HepG2 (cell line): ENCODE data around the gene MIF4GD. TPM values are rescaled to one million over a fixed set of nuclear protein-coding genes. Genes with fewer than 3 reads are reported as not detected.
A peak's percentile ranks its signal among the peaks of the same experiment; 100 is the strongest.

Experiments
- ATF4 ChIP-seq, 2 experiments: fragments of 450-650 bp in 1 of 2; sonication (generic) in 1 of 2; formaldehyde crosslinking; IDR thresholded peaks; 2 replicates each; pipeline versions ENCODE4 v1.5.0 to v1.8.0; 2020 to 2022; ENCODE audit warnings: mild to moderate bottlenecking in 1 of 2, missing genetic modification reagents in 1 of 2
- ATF5 ChIP-seq: sonication (generic); formaldehyde crosslinking; IDR thresholded peaks from 2 replicates; pipeline ENCODE4 v1.4.0; 2020; ENCODE audit warnings: mild to moderate bottlenecking, low read depth, missing genetic modification reagents
- BORCS8-MEF2B ChIP-seq: sonication (generic); formaldehyde crosslinking; IDR thresholded peaks from 2 replicates; pipeline ENCODE4 v1.8.0; 2022; ENCODE audit warnings: mild to moderate bottlenecking, missing genetic modification reagents
- FOXC1 ChIP-seq: sonication (generic); formaldehyde crosslinking; IDR thresholded peaks from 2 replicates; pipeline ENCODE4 v1.8.0; 2022; ENCODE audit warnings: mild to moderate bottlenecking, missing genetic modification reagents, borderline replicate concordance
- HES4 ChIP-seq: sonication (generic); formaldehyde crosslinking; IDR thresholded peaks from 2 replicates; pipeline ENCODE4 v1.9.0; 2021; ENCODE audit warnings: mild to moderate bottlenecking, missing genetic modification reagents, borderline replicate concordance
- KAT8 ChIP-seq: IDR thresholded peaks from 2 replicates; pipeline ENCODE4 v1.6.1; 2016; ENCODE audit warnings: missing genetic modification reagents, missing compliant biosample characterization
- MIER2 ChIP-seq: IDR thresholded peaks from 2 replicates; pipeline ENCODE4 v1.6.1; 2016; ENCODE audit warnings: missing biosample characterization, missing genetic modification reagents
- NR2F2 ChIP-seq: IDR thresholded peaks from 2 replicates; pipeline ENCODE4 v1.6.1; 2012; ENCODE audit warnings: low read depth, inconsistent platforms, borderline replicate concordance
- NRL ChIP-seq: sonication (generic); formaldehyde crosslinking; IDR thresholded peaks from 2 replicates; pipeline ENCODE4 v1.5.0; 2020; ENCODE audit warnings: missing genetic modification reagents, mild to moderate bottlenecking, moderate library complexity, borderline replicate concordance
- RBM22 ChIP-seq: fragments of 200-400 bp; formaldehyde crosslinking; optimal IDR thresholded peaks from 2 replicates; pipeline ENCODE3; 2017; ENCODE audit warnings: mild to moderate bottlenecking, low read length, moderate library complexity
- SATB2 ChIP-seq: sonication (generic); formaldehyde crosslinking; IDR thresholded peaks from 2 replicates; pipeline ENCODE4 v1.5.0; 2020; ENCODE audit warnings: missing genetic modification reagents
- SCMH1 ChIP-seq: sonication (generic); formaldehyde crosslinking; IDR thresholded peaks from 2 replicates; pipeline ENCODE4 v1.9.0; 2021; ENCODE audit warnings: missing genetic modification reagents, mild to moderate bottlenecking, borderline replicate concordance
- STAT5B ChIP-seq: sonication (generic); formaldehyde crosslinking; IDR thresholded peaks from 2 replicates; pipeline ENCODE4 v1.4.0; 2020; ENCODE audit warnings: missing genetic modification reagents
- ZBTB2 ChIP-seq: sonication (generic); formaldehyde crosslinking; IDR thresholded peaks from 2 replicates; pipeline ENCODE4 v1.8.0; 2022; ENCODE audit warnings: low read depth, missing genetic modification reagents
- ZNF274 ChIP-seq: sonication (generic); formaldehyde crosslinking; IDR thresholded peaks from 2 replicates; pipeline ENCODE4 v1.5.1; 2020; ENCODE audit warnings: mild to moderate bottlenecking, missing genetic modification reagents
- ZNF350 ChIP-seq: sonication (generic); formaldehyde crosslinking; IDR thresholded peaks from 2 replicates; pipeline ENCODE4 v1.4.0; 2020; ENCODE audit warnings: mild to moderate bottlenecking, low read depth, missing genetic modification reagents, borderline replicate concordance
- ZNF577 ChIP-seq: sonication (generic); formaldehyde crosslinking; IDR thresholded peaks from 2 replicates; pipeline ENCODE4 v1.4.0; 2020; ENCODE audit warnings: mild to moderate bottlenecking, low read depth, missing genetic modification reagents, borderline replicate concordance
- ZNF615 ChIP-seq: sonication (generic); formaldehyde crosslinking; IDR thresholded peaks from 2 replicates; pipeline ENCODE4 v1.5.0; 2020; ENCODE audit warnings: mild to moderate bottlenecking, missing genetic modification reagents, borderline replicate concordance
- ZNF746 ChIP-seq: sonication (generic); formaldehyde crosslinking; IDR thresholded peaks from 2 replicates; pipeline ENCODE4 v1.8.0; 2022; ENCODE audit warnings: mild to moderate bottlenecking, missing genetic modification reagents
- ZNF891 ChIP-seq: sonication (generic); formaldehyde crosslinking; IDR thresholded peaks from 2 replicates; pipeline ENCODE4 v1.5.0; 2020; ENCODE audit warnings: mild to moderate bottlenecking, missing genetic modification reagents
- polyA plus RNA-seq, 8 experiments: library from polyadenylated mRNA; depleted of rRNA in 3 of 8; stranded (reverse) in 7 of 8; unstranded in 1 of 8; fragments of >200 nt; fragmentation: Illumina TruSeq in 4 of 8; extraction: Trizol in 4 of 8; gene quantifications; 2 replicates each; pipeline versions ENCODE4 v1.2.1 to v1.2.3, GENCODE V29; 2011 to 2016; ENCODE audit warnings: low read depth in 4 of 8, missing spikeins in 1 of 8, mixed read lengths in 1 of 8; ENCODE audit not compliant: insufficient read depth in 1 of 8
- total RNA-seq, 5 experiments: library from RNA; depleted of rRNA; stranded (reverse); fragments of >200 nt; fragmentation: Illumina TruSeq; extraction: Trizol; gene quantifications; 2 replicates each; pipeline ENCODE4 v1.2.3, GENCODE V29; 2016; ENCODE audit warnings: low read depth in 1 of 5
- TF ChIP-seq, protein P1 (sequence below): sonication (generic); formaldehyde crosslinking; IDR thresholded peaks from 2 replicates; pipeline ENCODE4 v1.4.0; 2020; ENCODE audit warnings: missing genetic modification reagents, borderline replicate concordance
- TF ChIP-seq, protein P2 (sequence below): sonication (generic); formaldehyde crosslinking; IDR thresholded peaks from 2 replicates; pipeline ENCODE4 v1.5.1; 2020; ENCODE audit warnings: missing genetic modification reagents, mild to moderate bottlenecking, borderline replicate concordance

Gene MIF4GD
- total and polyA plus RNA-seq, 2 of the 13 experiments (the other 11 are each of a cell fraction or from before 2014, with no cell fraction given): 14.0 to 28.0 TPM

DNA sequence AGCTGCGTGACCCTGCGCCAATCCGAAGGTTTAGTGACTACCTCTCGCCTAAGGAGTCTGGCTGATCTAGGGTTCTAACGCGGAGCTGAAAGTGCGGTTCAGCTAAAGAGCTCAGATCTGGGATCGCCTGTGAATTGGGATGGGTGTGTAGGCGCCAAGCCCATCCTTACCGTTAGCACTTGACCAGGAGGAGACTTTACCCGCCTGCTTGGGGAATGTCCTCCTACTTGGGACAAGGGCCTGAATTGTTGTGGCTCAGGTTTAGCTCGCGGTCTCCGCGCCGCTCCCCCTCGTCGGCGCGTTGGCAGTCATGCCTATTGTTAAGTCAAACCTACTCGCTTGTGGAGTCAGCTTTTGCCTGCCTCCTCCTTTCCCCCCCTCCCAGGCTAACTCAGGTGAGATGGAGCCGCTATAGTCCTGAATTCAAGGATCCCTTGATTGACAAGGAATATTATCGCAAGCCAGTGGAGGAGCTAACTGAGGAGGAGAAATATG, 8.9 kb downstream of the MIF4GD start (continued):
- TF ChIP-seq ATF5 (CRISPR knock-in tag): no peak
- TF ChIP-seq SATB2 (CRISPR knock-in tag): no peak
- peak; percentile 49; the same call in 1 of the 2 replicates for TF ChIP-seq FOXC1 (CRISPR knock-in tag)
- peak; percentile 67 for TF ChIP-seq RBM22
- no peak for TF ChIP-seq ZBTB2 (CRISPR knock-in tag)
- TF ChIP-seq HES4: no peak
- TF ChIP-seq MIER2 (CRISPR knock-in tag): no peak
- TF ChIP-seq NRL: no peak; the same call in 1 of the 2 replicates
- TF ChIP-seq, protein P1, sequence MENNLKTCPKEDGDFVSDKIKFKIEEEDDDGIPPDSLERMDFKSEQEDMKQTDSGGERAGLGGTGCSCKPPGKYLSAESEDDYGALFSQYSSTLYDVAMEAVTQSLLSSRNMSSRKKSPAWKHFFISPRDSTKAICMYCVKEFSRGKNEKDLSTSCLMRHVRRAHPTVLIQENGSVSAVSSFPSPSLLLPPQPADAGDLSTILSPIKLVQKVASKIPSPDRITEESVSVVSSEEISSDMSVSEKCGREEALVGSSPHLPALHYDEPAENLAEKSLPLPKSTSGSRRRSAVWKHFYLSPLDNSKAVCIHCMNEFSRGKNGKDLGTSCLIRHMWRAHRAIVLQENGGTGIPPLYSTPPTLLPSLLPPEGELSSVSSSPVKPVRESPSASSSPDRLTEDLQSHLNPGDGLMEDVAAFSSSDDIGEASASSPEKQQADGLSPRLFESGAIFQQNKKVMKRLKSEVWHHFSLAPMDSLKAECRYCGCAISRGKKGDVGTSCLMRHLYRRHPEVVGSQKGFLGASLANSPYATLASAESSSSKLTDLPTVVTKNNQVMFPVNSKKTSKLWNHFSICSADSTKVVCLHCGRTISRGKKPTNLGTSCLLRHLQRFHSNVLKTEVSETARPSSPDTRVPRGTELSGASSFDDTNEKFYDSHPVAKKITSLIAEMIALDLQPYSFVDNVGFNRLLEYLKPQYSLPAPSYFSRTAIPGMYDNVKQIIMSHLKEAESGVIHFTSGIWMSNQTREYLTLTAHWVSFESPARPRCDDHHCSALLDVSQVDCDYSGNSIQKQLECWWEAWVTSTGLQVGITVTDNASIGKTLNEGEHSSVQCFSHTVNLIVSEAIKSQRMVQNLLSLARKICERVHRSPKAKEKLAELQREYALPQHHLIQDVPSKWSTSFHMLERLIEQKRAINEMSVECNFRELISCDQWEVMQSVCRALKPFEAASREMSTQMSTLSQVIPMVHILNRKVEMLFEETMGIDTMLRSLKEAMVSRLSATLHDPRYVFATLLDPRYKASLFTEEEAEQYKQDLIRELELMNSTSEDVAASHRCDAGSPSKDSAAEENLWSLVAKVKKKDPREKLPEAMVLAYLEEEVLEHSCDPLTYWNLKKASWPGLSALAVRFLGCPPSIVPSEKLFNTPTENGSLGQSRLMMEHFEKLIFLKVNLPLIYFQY (CRISPR knock-in tag): no peak
- 0 out of 2 replicates have a peak, but pooled peaks have one; percentile 7 for TF ChIP-seq ZNF891 (CRISPR knock-in tag)
- TF ChIP-seq ZNF274 (CRISPR knock-in tag): peak; percentile 2; the same call in 1 of the 2 replicates
- no peak for TF ChIP-seq KAT8 (CRISPR knock-in tag)
- TF ChIP-seq ZNF615 (CRISPR knock-in tag): 0 out of 2 replicates have a peak, but pooled peaks have one; percentile 73
- TF ChIP-seq, protein P2, sequence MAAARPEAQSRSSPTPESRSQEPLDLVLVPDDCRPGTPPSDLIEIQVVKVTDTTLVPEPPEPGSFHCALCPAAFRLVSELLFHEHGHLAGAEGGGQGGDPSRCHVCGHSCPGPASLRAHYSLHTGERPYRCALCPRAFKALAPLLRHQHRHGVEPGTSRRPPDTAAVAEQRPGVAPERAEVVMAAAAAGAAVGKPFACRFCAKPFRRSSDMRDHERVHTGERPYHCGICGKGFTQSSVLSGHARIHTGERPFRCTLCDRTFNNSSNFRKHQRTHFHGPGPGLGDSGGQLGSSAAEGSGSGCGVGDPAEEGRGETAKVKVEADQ: no peak; the same call in 1 of the 2 replicates
- TF ChIP-seq ZNF577: no peak
- TF ChIP-seq ATF4 (CRISPR knock-in tag; IDR thresholded peaks at IDR 0.05): no peak
- no peak for TF ChIP-seq NR2F2
- no peak for TF ChIP-seq ZNF746 (CRISPR knock-in tag)
- TF ChIP-seq SCMH1 (CRISPR knock-in tag): no peak
- peak; percentile 10; the same call in 1 of the 2 replicates for TF ChIP-seq BORCS8-MEF2B (CRISPR knock-in tag)
- TF ChIP-seq STAT5B (CRISPR knock-in tag): 0 out of 2 replicates have a peak, but pooled peaks have one; percentile 0
- TF ChIP-seq ZNF350 (CRISPR knock-in tag): no peak
